Cardiac muscle cell (in vitro differentiated cells and primary cell): Measurements from ENCODE around the gene CBX2. TPM values are rescaled to one million over a fixed set of nuclear protein-coding genes. Genes with fewer than 3 reads are reported as not detected.
A peak's percentile ranks its signal among the peaks of the same experiment; 100 is the strongest.

Experiments
- DNase-seq, 2 donors: peaks; one replicate each; pipeline versions ENCODE4 v3.0.0 to v3.0.0-alpha.2; 2010 to 2017; ENCODE audit warnings: low read depth in 1 of 2, low spot score in 1 of 2
- H3K27ac ChIP-seq: fragments of 200-600 bp; sonication (generic); 2 replicates; pipeline ENCODE4 v1.5.1; 2016
- H3K27me3 ChIP-seq: fragments of 200-600 bp; sonication (generic); 2 replicates; pipeline ENCODE4 v1.6.0; 2016; ENCODE audit warnings: control low read depth
- H3K36me3 ChIP-seq: fragments of 200-600 bp; sonication (generic); 2 replicates; pipeline ENCODE4 v1.5.1; 2016; ENCODE audit warnings: control low read depth
- H3K4me1 ChIP-seq: fragments of 200-600 bp; sonication (generic); 2 replicates; pipeline ENCODE4 v1.8.1; 2017; ENCODE audit warnings: low read depth, mild to moderate bottlenecking, mixed run types
- H3K4me3 ChIP-seq: fragments of 200-600 bp; sonication (generic); 2 replicates; pipeline ENCODE4 v1.5.1; 2016; ENCODE audit warnings: mild to moderate bottlenecking
- H3K9me3 ChIP-seq: fragments of 200-600 bp; sonication (generic); 2 replicates; pipeline ENCODE4 v1.5.1; 2017; ENCODE audit warnings: low read depth, mild to moderate bottlenecking, control low read depth
- polyA plus RNA-seq: library from polyadenylated mRNA; unstranded; fragments of >200 nt; fragmentation: Nextera tagmentation; extraction: Ambion mirVana; gene quantifications from 2 replicates; pipeline ENCODE4 v1.2.1, GENCODE V29; 2016
- total RNA-seq: library from RNA; depleted of rRNA; stranded (reverse); fragments of >200 nt; gene quantifications from 2 replicates; pipeline ENCODE4 v1.2.3, GENCODE V29; 2016
- TF ChIP-seq, protein P1 (sequence below): IDR thresholded peaks from 2 replicates; pipeline ENCODE4 v1.5.1; 2012; ENCODE audit warnings: low read depth, mild to moderate bottlenecking, low read length

Gene CBX2
- total and polyA plus RNA-seq, 2 experiments from 2014 or later, result 25.8 to 51.1 TPM

DNA sequence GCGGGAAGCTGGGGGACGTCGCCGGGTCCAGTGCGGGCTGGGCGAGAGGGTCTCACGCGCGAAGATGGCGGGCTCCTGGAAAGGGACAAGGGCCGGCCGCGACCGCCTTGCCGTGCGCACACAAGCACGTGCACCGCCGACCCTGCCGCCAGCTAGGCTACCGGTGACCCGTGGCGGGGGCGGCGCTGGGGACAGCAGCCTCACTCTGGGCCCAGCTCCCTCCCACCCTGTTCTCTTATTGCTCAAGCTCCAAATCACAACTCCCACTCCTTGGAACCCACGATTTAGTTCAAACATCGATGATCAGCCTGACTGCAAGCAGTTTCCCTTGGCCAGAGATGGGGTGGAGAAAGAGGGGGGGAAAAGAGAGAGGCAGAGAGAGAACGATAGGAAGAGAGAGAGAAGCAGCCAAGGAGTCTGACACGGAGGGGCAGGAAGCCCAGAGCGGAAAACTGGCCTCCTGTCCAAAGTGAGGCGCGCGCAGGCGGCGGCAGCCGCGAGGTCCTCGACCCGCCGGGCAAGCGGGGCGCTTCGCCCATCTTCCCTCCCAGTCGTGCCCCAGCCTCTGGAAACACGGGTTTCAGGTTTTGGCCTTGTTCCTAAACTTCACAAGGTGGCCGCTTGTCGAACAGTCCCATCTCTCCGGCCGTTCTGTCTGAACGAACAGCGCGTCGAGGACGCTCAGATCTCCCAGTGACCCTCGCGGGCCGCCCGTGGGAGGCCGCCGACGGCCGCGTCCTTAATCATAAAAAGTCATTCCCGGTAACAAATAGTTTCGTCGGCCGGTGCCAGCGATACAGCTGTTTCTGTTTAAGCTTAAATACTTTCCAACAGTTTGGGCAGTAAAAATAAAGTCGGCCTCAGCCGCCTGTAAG lies 20.6 kb downstream of the CBX2 start:
- H3K27ac ChIP-seq, result no peak overlapping the region
- no peaks in the 10 kb centered on the region for H3K36me3 ChIP-seq
- H3K27me3 ChIP-seq, result peaks cover 79% of the 10 kb centered on the region
- DNase-seq, result no peak
- H3K4me1 ChIP-seq, result peaks cover 14% of the 10 kb centered on the region
- TF ChIP-seq, protein P1, sequence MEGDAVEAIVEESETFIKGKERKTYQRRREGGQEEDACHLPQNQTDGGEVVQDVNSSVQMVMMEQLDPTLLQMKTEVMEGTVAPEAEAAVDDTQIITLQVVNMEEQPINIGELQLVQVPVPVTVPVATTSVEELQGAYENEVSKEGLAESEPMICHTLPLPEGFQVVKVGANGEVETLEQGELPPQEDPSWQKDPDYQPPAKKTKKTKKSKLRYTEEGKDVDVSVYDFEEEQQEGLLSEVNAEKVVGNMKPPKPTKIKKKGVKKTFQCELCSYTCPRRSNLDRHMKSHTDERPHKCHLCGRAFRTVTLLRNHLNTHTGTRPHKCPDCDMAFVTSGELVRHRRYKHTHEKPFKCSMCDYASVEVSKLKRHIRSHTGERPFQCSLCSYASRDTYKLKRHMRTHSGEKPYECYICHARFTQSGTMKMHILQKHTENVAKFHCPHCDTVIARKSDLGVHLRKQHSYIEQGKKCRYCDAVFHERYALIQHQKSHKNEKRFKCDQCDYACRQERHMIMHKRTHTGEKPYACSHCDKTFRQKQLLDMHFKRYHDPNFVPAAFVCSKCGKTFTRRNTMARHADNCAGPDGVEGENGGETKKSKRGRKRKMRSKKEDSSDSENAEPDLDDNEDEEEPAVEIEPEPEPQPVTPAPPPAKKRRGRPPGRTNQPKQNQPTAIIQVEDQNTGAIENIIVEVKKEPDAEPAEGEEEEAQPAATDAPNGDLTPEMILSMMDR, result no peak
- peak overlapping the region; percentile 46 for H3K4me3 ChIP-seq
- H3K9me3 ChIP-seq, result no peaks in the 10 kb centered on the region

DNA sequence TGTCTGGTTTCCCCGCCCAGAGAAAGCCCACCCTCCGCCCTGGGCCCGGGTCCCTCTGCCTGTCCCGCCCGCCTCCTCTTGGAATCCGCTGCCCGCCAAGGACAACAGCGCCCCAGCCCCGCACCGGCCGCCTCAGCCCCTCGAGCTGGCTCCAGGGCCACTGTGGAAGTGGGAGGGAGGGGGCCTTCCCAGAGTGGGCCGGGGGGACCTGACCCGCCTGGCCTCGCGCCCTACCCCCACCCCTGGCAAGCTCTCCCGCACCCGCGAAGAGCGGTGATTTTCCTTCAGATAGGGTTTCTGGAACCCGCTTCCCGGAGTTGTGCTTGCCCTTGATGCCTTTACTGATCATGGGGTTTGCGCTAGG lies 21.2 kb downstream of the CBX2 start:
- no peak overlapping the region for H3K4me3 ChIP-seq
- H3K9me3 ChIP-seq, result no peaks in the 10 kb centered on the region
- DNase-seq, result no peak
- TF ChIP-seq, protein P1, result no peak
- H3K4me1 ChIP-seq, result peaks cover 8% of the 10 kb centered on the region
- no peak overlapping the region for H3K27ac ChIP-seq
- peaks cover 83% of the 10 kb centered on the region for H3K27me3 ChIP-seq
- no peaks in the 10 kb centered on the region for H3K36me3 ChIP-seq

DNA sequence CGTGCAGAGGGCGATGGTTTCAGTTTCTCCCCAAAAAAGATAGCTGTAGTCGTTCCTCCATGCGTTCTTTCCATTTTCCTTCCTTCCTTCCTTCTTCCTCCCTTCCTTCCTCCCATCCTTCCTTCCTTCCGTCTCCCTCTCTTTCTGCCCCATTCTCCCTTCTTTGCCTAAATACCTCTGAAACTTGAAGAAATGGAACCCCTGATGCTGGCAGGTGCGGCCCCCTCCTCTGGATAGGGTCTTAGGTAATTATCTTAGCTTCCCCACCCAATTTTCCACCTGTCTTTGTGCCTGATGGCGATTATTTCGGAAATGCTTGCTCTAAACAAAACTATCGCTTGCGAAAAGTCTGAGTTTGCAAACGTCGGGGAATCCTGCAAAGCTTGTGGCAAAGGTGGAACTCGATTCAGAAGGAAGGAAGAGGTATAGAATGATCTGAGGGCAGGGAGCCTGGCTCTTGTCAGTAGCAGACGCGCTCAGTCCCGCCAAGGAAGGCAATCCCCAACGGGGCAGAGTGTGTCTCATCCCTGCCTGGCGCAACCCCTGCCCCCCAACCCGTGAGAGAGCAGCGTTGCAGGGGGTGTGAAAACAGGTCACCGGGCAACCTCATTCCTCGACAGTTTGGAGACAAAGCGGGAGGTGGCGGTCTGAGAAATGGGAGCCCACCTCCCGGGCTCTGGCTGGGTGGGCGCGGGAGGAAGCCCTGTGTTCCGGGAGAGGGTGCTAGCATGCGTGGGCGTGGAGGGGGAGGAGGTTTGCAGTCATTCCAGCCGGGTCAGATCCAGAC lies 21.8 kb downstream of the CBX2 start:
- Histone ChIP-seq H3K27ac (no peak overlapping the region), H3K27me3 (peaks cover 85% of the 10 kb centered on the region), H3K4me3 (no peak overlapping the region), H3K9me3 (no peaks in the 10 kb centered on the region), H3K4me1 (peaks cover 3% of the 10 kb centered on the region), H3K36me3 (no peaks in the 10 kb centered on the region)
- TF ChIP-seq, protein P1, result no peak
- no peak for DNase-seq

DNA sequence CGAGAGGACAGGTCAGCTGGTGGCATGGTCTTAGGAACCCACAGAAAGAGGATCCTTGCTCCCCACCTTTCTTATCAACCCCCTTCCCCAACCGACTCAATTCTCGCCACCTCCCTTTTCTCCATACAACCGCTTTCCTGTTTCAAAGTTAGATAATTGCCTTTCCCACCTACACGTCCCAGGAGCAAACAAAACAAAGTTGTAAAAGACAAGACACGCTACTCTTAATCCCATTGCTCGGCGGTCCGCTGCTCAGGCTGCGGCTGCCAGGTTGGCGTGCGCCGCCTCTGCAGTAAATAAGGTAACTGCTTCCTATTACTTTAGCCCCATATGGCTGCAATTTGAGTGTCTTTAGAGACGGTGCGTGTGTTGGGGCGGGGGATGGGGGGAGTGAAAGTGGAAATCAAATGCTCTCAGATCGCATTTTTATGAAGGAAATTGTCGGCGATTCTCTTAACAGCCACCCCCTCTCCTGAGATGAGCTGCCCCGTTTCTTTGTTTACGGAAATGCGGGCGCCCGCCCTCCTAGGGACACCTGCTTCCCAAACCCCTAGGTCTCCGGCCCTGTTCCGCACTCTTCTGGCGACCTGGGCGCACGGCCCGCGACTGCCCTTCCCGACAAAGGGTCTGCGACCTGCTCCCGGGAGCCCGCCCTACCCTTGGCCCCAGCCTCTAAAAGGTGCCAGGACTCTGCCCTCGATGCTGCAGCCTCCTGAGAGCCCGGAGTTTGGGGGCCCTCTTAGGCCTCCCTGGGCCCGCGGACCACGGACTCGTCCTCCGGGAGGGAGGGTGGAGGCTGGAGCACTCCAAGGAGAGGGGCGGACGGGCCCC lies 22.6 kb downstream of the CBX2 start:
- Histone ChIP-seq H3K27ac (no peak overlapping the region), H3K36me3 (no peaks in the 10 kb centered on the region), H3K9me3 (no peaks in the 10 kb centered on the region), H3K27me3 (peaks cover 85% of the 10 kb centered on the region), H3K4me1 (peaks cover 3% of the 10 kb centered on the region), H3K4me3 (peak overlapping the region; percentile 22)
- TF ChIP-seq, protein P1, result no peak
- peak in 1 of 2 donors; percentile 63 for DNase-seq
